ENCODE results near the gene GPR157.

The GPR157 gene

GRCh38 chr1:9057851-9058250 lies 71.1 kb downstream of the GPR157 start:
- DNase-seq: no peak

- no peak for DNase-seq
Observed at GRCh38 chr1:9052272-9053049, 76.4 kb downstream of the GPR157 start.

- peak; percentile 4 for DNase-seq
Observed at GRCh38 chr1:9051379-9051778, 77.5 kb downstream of the GPR157 start.

- DNase-seq: no peak
Observed at GRCh38 chr1:9050803-9051202, 78.1 kb downstream of the GPR157 start.

Measured in NCI-H526 treated with DMSO at 0.1 percent for 48 hours (cell line).